ENCODE results near the gene TPRN.

TPRN gene

DNA sequence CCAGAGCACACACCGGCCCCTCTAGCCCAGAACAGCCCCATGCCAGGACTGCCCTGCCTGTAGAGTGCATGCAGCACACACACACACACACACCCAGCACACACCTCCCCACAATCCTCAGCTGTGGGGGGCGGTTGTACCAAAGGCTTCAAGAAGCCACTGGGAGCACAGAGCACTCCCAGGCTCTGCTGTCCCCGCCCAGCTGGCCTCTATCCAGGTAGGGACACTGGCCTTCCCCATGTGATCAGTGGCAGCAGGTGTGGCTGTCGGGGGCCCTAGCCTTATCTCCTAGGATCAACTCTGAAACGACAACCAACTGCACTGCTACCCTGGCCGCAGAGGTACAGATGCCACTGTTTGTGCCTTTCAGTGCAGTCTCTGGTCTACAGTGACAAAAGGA, 14.2 kb downstream of the TPRN start:
- Histone ChIP-seq H3K9ac (ENCODE audit: low read depth in 1 of 2, low read length in 2 of 2) (no peak overlapping the region), H3K27me3 (ENCODE audit: control insufficient read depth in 1 of 2, insufficient read depth in 2 of 2, low read length in 2 of 2) (no peaks in the 10 kb centered on the region), H3K36me3 (ENCODE audit: control insufficient read depth in 1 of 2, insufficient read depth in 2 of 2, low read length in 2 of 2) (peaks cover 23 to 68% of the 10 kb centered on the region in 2 donors), H3K9me3 (ENCODE audit: control insufficient read depth in 1 of 2, low read length in 2 of 2) (no peaks in the 10 kb centered on the region), H3K27ac (ENCODE audit: low read depth, low read length) (no peak overlapping the region), H3K4me3 (ENCODE audit: low read depth in 1 of 2, low read length in 2 of 2) (peak overlapping the region in 1 of 2 donors; percentile 99), H3K4me1 (ENCODE audit: control insufficient read depth in 1 of 2, insufficient read depth in 2 of 2, low read length in 2 of 2) (peaks cover 35 to 46% of the 10 kb centered on the region in 2 donors)

DNA sequence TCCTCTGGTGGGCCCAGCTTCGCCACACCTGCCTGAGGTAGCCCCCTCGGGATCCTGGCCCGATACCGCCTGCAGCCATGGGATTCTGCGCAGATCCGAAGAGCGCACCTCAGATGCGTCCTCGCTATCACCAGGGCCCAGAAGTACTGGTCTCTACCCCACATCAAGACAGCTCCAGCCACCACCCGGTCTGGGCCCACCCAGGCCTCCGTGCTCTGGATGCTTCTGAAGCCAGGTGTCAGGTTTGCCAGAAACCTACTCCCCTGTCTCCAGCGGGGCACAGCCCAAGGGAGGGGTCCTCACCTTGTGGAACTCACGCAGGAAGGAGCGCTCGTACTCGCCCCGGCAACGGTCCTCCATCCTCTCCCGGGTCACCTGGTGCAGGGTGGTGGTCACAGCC, 14.6 kb downstream of the TPRN start:
- Histone ChIP-seq H3K4me1 (ENCODE audit: control insufficient read depth in 1 of 2, insufficient read depth in 2 of 2, low read length in 2 of 2) (peaks cover 35 to 43% of the 10 kb centered on the region in 2 donors), H3K9ac (ENCODE audit: low read depth in 1 of 2, low read length in 2 of 2) (no peak overlapping the region), H3K9me3 (ENCODE audit: control insufficient read depth in 1 of 2, low read length in 2 of 2) (no peaks in the 10 kb centered on the region), H3K27ac (ENCODE audit: low read depth, low read length) (no peak overlapping the region), H3K36me3 (ENCODE audit: control insufficient read depth in 1 of 2, insufficient read depth in 2 of 2, low read length in 2 of 2) (peaks cover 19 to 69% of the 10 kb centered on the region in 2 donors), H3K4me3 (ENCODE audit: low read depth in 1 of 2, low read length in 2 of 2) (no peak overlapping the region), H3K27me3 (ENCODE audit: control insufficient read depth in 1 of 2, insufficient read depth in 2 of 2, low read length in 2 of 2) (no peaks in the 10 kb centered on the region)

DNA sequence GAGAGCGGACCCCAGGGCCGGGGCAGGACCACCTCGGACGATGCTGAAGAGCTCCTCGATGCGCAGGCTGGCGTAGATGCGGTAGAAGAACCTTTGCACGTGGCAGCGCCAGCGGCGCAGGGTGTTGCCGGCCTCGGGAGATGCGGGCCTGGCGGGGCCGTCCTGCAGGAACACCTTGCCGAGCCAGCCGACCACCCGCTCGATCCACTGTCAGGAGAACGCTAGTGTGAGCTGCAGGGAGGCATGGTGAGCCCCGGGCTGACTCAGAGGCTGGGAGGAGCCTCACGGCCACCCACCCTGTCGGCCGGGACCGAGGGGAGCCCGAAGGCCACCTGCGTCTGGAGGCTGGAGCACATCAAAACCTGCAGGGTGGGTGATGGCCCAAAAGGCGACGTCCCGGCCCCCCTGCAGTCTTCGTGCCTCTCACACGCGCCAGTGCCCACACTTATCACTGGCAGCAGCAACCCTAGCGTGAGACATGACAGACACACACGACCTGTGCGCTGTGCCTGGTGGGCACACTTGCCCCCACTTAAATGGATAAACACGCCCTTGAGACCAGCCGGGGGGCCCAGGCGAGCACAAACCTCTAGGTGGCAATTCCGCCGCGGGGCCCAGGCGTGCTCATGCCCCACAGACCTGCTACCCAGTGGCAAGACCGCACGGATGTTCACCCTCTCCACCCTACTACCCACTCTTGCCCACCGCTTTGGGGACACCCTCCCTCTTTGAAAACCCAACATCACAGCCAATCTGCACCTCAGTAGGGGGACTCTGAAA, 15.5 kb downstream of the TPRN start:
- Histone ChIP-seq H3K9ac (ENCODE audit: low read depth in 1 of 2, low read length in 2 of 2) (no peak overlapping the region), H3K36me3 (ENCODE audit: control insufficient read depth in 1 of 2, insufficient read depth in 2 of 2, low read length in 2 of 2) (peaks cover 21 to 69% of the 10 kb centered on the region in 2 donors), H3K9me3 (ENCODE audit: control insufficient read depth in 1 of 2, low read length in 2 of 2) (no peaks in the 10 kb centered on the region), H3K27me3 (ENCODE audit: control insufficient read depth in 1 of 2, insufficient read depth in 2 of 2, low read length in 2 of 2) (no peaks in the 10 kb centered on the region), H3K4me3 (ENCODE audit: low read depth in 1 of 2, low read length in 2 of 2) (no peak overlapping the region), H3K27ac (ENCODE audit: low read depth, low read length) (no peak overlapping the region), H3K4me1 (ENCODE audit: control insufficient read depth in 1 of 2, insufficient read depth in 2 of 2, low read length in 2 of 2) (peaks cover 27 to 34% of the 10 kb centered on the region in 2 donors)

DNA sequence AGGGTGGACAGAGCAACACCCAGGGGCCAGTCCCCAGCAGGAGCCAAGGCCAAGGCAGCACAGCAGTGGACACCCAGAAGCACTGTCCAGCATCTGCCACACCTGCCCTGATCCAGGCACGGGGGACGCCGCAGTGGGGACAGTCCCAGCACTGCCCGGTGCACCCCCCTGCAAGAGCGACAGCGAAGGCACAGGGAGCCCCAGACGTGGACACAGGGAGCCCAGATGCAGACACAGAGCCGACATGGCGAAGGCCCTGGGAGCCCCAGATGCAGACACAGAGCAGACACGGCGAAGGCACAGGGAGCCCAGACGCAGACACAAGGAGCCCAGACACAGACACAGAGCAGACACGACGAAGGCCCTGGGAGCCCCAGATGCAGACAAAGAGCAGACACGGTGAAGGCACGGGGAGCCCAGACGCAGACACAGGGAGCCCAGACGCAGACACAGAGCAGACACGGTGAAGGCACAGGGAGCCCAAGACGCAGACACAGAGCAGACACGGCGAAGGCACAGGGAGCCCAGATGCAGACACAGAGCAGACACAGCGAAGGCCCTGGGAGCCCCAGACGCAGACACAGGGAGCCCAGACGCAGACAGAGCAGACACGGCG, 16.5 kb downstream of the TPRN start:
- H3K27ac ChIP-seq (ENCODE audit: low read depth, low read length): no peak overlapping the region
- peaks cover 24 to 78% of the 10 kb centered on the region in 2 donors for H3K36me3 ChIP-seq (ENCODE audit: control insufficient read depth in 1 of 2, insufficient read depth in 2 of 2, low read length in 2 of 2)
- no peaks in the 10 kb centered on the region for H3K9me3 ChIP-seq (ENCODE audit: control insufficient read depth in 1 of 2, low read length in 2 of 2)
- H3K27me3 ChIP-seq (ENCODE audit: control insufficient read depth in 1 of 2, insufficient read depth in 2 of 2, low read length in 2 of 2): no peaks in the 10 kb centered on the region
- H3K4me1 ChIP-seq (ENCODE audit: control insufficient read depth in 1 of 2, insufficient read depth in 2 of 2, low read length in 2 of 2): peaks cover 18 to 25% of the 10 kb centered on the region in 2 donors
- H3K4me3 ChIP-seq (ENCODE audit: low read depth in 1 of 2, low read length in 2 of 2): no peak overlapping the region
- no peak overlapping the region for H3K9ac ChIP-seq (ENCODE audit: low read depth in 1 of 2, low read length in 2 of 2)

DNA sequence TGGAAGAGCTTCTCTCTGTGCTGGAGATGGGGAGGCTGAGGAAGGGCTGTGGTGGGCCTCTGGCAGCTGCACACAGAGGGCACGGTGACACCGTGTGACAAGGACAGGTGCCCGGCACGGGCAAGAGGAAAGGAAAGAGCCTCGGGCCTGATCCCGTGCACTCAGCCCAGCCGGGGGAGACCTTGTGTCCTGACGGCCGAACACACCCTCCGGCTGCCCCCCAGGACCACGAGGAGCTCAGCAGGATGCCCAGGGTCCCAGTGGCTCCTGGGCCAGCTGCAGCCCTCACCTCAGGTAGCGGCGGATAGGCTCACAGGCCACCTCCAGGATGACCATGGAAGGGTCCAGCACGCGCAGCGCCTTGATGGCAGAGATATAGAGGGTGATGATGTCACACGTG, 17.7 kb downstream of the TPRN start:
- H3K27ac ChIP-seq (ENCODE audit: low read depth, low read length): no peak overlapping the region
- no peak overlapping the region for H3K4me3 ChIP-seq (ENCODE audit: low read depth in 1 of 2, low read length in 2 of 2)
- H3K9me3 ChIP-seq (ENCODE audit: control insufficient read depth in 1 of 2, low read length in 2 of 2): no peaks in the 10 kb centered on the region
- peaks cover 17 to 20% of the 10 kb centered on the region in 2 donors for H3K4me1 ChIP-seq (ENCODE audit: control insufficient read depth in 1 of 2, insufficient read depth in 2 of 2, low read length in 2 of 2)
- no peak overlapping the region for H3K9ac ChIP-seq (ENCODE audit: low read depth in 1 of 2, low read length in 2 of 2)
- H3K36me3 ChIP-seq (ENCODE audit: control insufficient read depth in 1 of 2, insufficient read depth in 2 of 2, low read length in 2 of 2): peaks cover 24 to 87% of the 10 kb centered on the region in 2 donors
- H3K27me3 ChIP-seq (ENCODE audit: control insufficient read depth in 1 of 2, insufficient read depth in 2 of 2, low read length in 2 of 2): no peaks in the 10 kb centered on the region

DNA sequence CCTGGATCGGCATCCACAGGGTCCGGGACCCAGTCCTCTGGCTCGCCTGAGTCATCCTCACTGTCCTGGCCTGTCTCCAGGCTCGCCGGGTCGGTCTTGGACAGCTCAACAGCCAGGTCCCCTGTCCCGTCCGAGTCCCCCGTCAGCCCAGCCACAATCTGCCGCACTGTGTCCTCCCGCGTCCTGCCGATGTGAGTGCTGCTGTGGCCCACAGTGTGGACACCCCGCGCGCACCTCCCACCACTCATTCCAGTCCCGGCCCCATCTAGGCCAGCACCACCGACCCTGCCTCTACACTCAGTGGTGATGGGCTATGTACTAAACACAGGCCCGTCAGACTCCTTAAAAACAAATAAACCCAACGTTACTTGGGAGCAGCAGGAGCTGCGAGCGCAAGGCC, 18.9 kb downstream of the TPRN start:
- Histone ChIP-seq H3K9me3 (ENCODE audit: control insufficient read depth in 1 of 2, low read length in 2 of 2) (no peaks in the 10 kb centered on the region), H3K4me1 (ENCODE audit: control insufficient read depth in 1 of 2, insufficient read depth in 2 of 2, low read length in 2 of 2) (peaks cover 5 to 9% of the 10 kb centered on the region in 2 donors), H3K9ac (ENCODE audit: low read depth in 1 of 2, low read length in 2 of 2) (no peak overlapping the region), H3K4me3 (ENCODE audit: low read depth in 1 of 2, low read length in 2 of 2) (no peak overlapping the region), H3K27me3 (ENCODE audit: control insufficient read depth in 1 of 2, insufficient read depth in 2 of 2, low read length in 2 of 2) (no peaks in the 10 kb centered on the region), H3K36me3 (ENCODE audit: control insufficient read depth in 1 of 2, insufficient read depth in 2 of 2, low read length in 2 of 2) (peaks cover 21 to 82% of the 10 kb centered on the region in 2 donors), H3K27ac (ENCODE audit: low read depth, low read length) (no peak overlapping the region)

DNA sequence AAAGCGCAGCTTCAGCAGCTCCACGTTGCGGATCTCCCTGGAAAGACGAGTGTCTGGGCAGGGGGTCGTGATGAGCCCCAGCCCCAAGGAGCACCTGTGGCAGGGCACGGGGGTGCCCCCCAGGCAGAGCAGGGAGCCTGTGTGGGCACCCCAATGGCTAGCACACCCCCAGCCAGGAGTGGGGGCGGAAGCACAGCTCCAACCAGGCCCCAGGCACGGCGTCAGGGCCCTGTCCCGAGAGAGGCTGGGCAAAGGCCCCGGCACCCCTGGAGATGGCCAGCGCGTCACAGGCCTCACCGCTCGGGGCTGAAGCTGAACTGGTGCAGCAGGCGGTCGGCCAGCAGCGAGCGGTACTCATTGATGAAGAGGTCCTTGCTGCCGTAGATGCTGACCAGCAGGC, 20.1 kb downstream of the TPRN start:
- no peak overlapping the region for H3K27ac ChIP-seq (ENCODE audit: low read depth, low read length)
- H3K4me1 ChIP-seq (ENCODE audit: control insufficient read depth in 1 of 2, insufficient read depth in 2 of 2, low read length in 2 of 2): peaks cover 0 to 9% of the 10 kb centered on the region in 2 donors
- H3K36me3 ChIP-seq (ENCODE audit: control insufficient read depth in 1 of 2, insufficient read depth in 2 of 2, low read length in 2 of 2): peaks cover 18 to 72% of the 10 kb centered on the region in 2 donors
- peaks cover 2 to 3% of the 10 kb centered on the region in 2 donors for H3K27me3 ChIP-seq (ENCODE audit: control insufficient read depth in 1 of 2, insufficient read depth in 2 of 2, low read length in 2 of 2)
- no peak overlapping the region for H3K9ac ChIP-seq (ENCODE audit: low read depth in 1 of 2, low read length in 2 of 2)
- H3K4me3 ChIP-seq (ENCODE audit: low read depth in 1 of 2, low read length in 2 of 2): no peak overlapping the region
- H3K9me3 ChIP-seq (ENCODE audit: control insufficient read depth in 1 of 2, low read length in 2 of 2): no peaks in the 10 kb centered on the region

DNA sequence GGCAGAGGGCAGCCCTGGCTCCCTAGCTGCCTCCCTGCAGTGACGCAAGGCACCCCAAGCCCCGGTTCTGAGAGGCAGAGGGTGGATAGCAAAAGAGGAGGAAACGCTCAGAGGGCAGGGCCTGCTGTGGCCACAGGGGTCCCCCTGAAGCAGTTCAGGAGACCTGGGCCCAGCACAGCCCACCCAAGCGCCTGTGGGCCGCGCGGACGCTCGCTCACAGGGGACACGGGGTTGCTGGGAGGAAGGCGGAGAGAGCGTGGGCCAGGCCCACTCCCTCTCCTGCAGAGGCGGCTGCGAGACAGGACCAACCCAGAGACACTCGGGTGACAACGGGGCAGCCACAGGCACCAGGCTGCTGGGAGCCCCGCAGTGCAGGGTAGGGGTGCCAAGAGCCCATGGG, 20.8 kb downstream of the TPRN start:
- Histone ChIP-seq H3K9ac (ENCODE audit: low read depth in 1 of 2, low read length in 2 of 2) (no peak overlapping the region), H3K27me3 (ENCODE audit: control insufficient read depth in 1 of 2, insufficient read depth in 2 of 2, low read length in 2 of 2) (peaks cover 7 to 8% of the 10 kb centered on the region in 2 donors), H3K4me3 (ENCODE audit: low read depth in 1 of 2, low read length in 2 of 2) (no peak overlapping the region), H3K36me3 (ENCODE audit: control insufficient read depth in 1 of 2, insufficient read depth in 2 of 2, low read length in 2 of 2) (peaks cover 18 to 64% of the 10 kb centered on the region in 2 donors), H3K9me3 (ENCODE audit: control insufficient read depth in 1 of 2, low read length in 2 of 2) (no peaks in the 10 kb centered on the region), H3K27ac (ENCODE audit: low read depth, low read length) (no peak overlapping the region), H3K4me1 (ENCODE audit: control insufficient read depth in 1 of 2, insufficient read depth in 2 of 2, low read length in 2 of 2) (peaks cover 0 to 12% of the 10 kb centered on the region in 2 donors)

DNA sequence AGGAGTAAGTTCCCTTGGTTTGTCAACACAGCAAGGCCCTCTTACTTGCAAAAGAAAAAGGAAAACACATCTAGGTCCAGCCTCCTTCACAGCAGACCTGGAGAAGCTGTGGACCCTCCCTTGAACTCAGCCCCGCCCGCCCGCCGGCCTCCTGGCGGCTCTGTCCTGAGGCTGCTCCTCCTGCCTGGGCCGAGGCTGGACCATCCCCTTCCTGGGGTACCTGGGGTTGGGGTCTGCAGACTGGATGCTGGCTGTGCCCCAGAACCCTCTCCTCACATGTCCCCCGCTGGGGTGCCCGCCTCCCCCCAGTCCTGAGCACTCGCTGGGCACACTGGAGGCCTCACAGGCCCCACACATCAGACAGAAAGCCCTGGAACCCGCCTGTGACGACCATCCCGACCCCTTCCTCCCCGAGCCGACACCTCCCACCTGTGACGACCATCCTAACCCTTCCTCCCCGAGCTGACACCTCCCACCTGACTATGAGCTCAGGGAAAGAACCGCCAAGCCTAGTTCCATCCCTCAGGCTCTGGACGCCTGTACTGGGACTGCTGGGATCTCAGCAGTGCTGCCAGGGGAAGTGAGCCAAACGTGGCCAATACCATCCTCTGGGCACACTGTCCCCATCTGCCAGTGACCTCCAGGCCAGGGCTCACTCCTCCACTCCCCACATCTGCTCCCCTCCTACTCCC, 21.5 kb downstream of the TPRN start:
- Histone ChIP-seq H3K4me1 (ENCODE audit: control insufficient read depth in 1 of 2, insufficient read depth in 2 of 2, low read length in 2 of 2) (peaks cover 0 to 12% of the 10 kb centered on the region in 2 donors), H3K36me3 (ENCODE audit: control insufficient read depth in 1 of 2, insufficient read depth in 2 of 2, low read length in 2 of 2) (peaks cover 17 to 57% of the 10 kb centered on the region in 2 donors), H3K27ac (ENCODE audit: low read depth, low read length) (no peak overlapping the region), H3K9ac (ENCODE audit: low read depth in 1 of 2, low read length in 2 of 2) (no peak overlapping the region), H3K4me3 (ENCODE audit: low read depth in 1 of 2, low read length in 2 of 2) (no peak overlapping the region), H3K27me3 (ENCODE audit: control insufficient read depth in 1 of 2, insufficient read depth in 2 of 2, low read length in 2 of 2) (peaks cover 12% of the 10 kb centered on the region in 2 donors), H3K9me3 (ENCODE audit: control insufficient read depth in 1 of 2, low read length in 2 of 2) (no peaks in the 10 kb centered on the region)

Data from duodenal mucosa (tissue), 2 donors.